ELF-1 (cell line): ENCODE results near the gene PHACTR3.

Experiments
- DNase-seq: peaks from one replicate; pipeline ENCODE4 v3.0.0-alpha.2; 2016; ENCODE audit warnings: low read depth, low spot score

PHACTR3 gene

GRCh38 chr20:59731376-59731775, 127.0 kb downstream of the PHACTR3 start:
- no peak for DNase-seq

DNA sequence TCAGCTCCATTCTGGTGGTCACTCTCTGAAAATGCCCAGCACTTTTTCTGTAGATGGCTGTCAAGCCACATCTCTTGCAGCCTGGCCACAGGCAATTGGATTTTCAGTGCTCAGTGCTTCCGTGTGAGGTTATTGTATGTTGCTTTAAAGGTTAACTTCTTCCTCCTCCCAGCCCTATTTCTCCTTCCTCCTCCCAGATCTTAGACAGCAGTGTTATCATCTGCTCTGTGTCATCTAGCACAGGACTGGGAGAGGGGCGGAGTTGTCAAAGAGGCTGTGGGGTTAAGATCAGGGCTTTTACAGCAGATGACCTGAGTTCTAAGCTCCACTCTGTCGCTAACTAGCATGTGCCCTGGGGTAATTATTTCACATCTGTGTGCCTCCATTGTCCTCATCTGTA, 129.0 kb downstream of the PHACTR3 start:
- no peak for DNase-seq

- no peak for DNase-seq
Observed at GRCh38 chr20:59735486-59735885, 131.1 kb downstream of the PHACTR3 start.

- no peak for DNase-seq
Observed at GRCh38 chr20:59735917-59736316, 131.6 kb downstream of the PHACTR3 start.

- DNase-seq = no peak
Observed at GRCh38 chr20:59736366-59736765, 132.0 kb downstream of the PHACTR3 start.

DNA sequence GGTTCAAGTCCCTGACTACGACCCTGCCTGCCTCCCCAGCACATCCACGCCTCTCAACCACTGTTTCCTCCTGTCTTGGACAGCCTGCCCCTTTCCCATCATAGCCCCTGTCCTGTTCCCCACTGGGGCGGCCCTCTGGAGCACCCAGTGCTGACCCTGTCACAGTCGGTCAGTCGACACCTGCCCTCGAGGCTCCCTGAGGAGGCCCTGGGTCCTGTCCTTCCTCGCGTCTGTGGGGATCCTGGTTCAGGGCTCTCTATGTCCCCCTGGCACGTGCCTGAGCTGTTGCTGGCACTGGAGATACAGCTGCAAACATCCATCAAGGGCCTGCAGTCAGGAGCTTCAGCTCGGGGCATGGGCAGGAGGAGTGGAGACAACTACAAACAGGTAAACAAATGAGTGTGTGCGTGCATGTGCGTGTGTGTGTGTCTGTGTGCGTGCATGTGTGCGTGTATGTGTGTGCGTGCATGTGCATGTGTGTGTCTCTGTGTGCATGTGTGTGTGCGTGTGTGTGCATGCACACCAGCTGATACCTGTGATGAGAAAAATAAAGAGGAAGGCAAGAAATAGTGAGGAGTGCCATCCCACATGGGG, 132.8 kb downstream of the PHACTR3 start:
- DNase-seq = no peak

DNA sequence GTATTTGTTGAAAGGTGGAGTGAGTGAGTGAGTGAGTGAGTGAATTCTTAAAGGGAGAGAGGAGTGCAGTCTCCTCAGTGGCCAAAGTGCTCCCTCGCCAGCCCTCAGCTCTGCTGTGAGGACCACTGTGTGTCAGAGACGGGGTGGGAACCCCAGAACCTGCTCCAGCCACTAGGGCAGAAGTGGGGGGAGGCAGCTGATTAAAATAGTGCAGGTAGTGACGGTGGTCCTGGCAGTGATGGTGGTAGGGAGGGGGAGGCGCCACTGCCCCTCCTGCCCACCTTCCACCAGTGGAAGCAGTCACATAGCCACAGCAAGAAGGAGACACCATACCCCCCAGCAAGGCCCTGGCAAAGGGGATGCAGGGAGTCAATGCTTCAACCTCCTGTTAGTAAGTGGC, 133.5 kb downstream of the PHACTR3 start:
- no peak for DNase-seq

DNA sequence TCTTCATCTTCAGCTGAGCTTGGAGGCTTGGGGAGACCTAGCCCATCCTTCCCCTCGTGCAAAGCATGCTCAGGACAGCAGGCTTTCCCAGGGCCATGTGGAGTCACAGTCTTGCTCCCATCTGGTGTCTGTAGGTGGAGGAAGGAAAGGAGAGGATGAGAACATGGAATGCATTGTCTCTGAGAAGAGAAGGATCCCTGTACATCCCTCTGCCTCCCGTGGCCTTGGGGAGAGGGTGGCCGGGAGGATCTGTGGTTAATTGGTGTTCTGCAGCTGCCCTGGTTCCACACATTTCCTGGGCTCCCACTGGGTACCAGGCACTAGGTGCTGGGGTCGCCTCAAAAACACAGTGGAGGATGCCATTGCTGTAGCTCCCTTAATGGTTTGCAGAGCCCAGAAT, 134.5 kb downstream of the PHACTR3 start:
- no peak for DNase-seq

- DNase-seq = no peak
Observed at GRCh38 chr20:59740621-59741020, 136.3 kb downstream of the PHACTR3 start.

DNA sequence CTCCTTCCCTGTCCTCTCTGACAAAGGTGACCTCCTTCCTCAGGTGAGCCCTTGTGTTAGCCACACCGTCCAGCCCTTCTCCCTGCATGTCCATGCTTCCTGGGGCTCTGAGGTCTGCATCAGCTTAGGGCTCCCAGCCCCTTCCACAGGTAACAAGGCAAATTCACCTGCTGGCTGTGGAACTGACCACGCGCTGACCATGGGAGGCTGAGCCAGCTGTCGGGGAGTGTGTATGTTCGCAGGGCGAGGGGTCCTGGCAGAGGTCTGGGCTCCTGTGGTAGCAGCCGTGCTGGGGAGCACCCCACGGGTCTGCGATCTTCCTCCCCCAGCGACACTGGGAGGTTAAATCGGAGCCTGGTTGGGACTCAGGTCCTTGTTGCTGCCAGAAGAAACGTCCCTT, 136.7 kb downstream of the PHACTR3 start:
- no peak for DNase-seq

GRCh38 chr20:59742351-59743095, 138.2 kb downstream of the PHACTR3 start:
- no peak for DNase-seq

DNA sequence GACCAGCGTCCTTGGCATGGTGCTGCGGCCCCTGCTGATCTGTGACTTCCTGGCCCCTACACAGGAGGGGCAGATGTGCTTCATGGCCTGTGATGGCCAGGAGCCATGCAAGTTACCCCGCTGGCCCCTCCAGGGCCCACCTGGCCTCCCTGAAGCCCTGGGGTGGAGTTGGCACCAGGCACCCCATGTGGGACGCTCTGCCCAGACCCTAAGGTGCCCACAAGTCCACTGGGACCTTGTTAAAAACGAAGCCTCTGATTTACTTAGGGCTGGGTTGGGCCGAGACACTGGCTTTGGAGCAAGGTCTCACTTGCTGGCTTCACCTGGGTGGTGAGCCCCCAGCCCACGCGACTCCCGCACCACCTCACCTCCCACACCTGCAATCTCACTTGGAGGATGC, 139.0 kb downstream of the PHACTR3 start:
- no peak for DNase-seq

- DNase-seq = peak; percentile 46
Observed at GRCh38 chr20:59743767-59744485, 139.6 kb downstream of the PHACTR3 start.

DNA sequence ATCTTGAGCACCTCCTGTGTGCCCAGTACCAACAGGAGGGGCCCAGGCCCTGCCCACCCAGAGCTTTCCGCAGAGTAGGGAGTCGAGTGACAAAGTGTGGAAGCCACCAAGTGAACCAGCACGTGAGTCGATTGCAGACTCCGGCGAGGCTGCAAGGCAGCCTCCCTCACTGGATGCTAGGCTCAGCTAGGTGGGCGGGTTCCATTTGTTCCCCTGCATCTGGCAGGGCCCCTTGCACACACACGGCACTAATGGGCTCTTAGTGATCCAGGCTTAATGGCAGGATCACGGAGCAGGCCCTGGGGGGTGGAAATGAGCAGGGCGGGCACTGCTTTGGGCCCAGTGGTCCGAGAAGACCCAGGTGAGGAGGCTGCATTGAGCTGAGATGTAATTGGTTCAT, 140.4 kb downstream of the PHACTR3 start:
- no peak for DNase-seq

GRCh38 chr20:59745201-59745600, 140.9 kb downstream of the PHACTR3 start:
- DNase-seq = no peak

DNA sequence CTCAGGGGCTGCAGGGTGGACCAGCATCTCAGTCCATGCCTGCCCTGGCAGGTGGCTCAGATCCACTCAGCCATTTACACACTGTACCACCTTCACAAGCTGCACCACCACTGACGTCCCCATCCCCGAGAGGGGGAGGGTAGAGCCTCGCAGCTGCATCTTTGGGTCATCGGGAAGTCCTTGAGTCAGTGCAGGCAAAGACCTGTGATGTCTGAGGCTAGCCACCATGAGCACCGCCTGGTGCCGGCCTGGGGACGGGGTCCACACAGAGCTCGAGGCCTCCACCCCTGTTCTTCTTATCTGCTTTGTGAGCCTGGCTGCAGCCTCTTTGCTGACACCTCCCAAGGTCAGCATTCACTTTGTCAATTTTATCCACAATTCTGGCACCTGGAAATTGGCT, 141.4 kb downstream of the PHACTR3 start:
- DNase-seq = no peak

DNA sequence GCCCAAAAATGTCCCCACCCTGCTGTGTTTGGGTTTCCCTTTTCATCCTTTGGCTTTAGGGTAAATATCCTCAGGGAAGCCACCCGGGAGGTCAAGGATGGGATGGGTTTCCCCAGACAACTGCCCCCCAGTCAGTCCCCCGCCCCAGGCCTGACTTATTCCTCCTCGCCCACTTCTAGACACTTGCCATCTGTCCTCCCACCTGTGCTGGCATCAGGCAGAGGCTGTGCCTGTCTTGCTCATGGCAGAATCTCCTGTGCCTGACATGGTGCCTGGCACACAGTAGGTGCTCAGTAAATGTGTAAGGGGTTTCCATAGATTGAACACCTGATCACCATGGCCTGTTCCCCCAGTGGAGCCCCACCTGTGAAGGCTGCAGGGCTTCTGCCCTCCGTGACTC, 141.8 kb downstream of the PHACTR3 start:
- DNase-seq = no peak

GRCh38 chr20:59747671-59748515, 143.6 kb downstream of the PHACTR3 start:
- no peak for DNase-seq

GRCh38 chr20:59748619-59749191, 144.4 kb downstream of the PHACTR3 start:
- DNase-seq = no peak

GRCh38 chr20:59749301-59749700, 145.0 kb downstream of the PHACTR3 start:
- DNase-seq = no peak

GRCh38 chr20:59750209-59750840, 146.0 kb downstream of the PHACTR3 start:
- DNase-seq = no peak
